ENCODE measurements around the gene RHBDD3. TPM values are rescaled to one million over a fixed set of nuclear protein-coding genes. Genes with fewer than 3 reads are reported as not detected.
A peak's percentile ranks its signal among the peaks of the same experiment; 100 is the strongest.
"Not testable (repeated sequence)": the region's sequence is repeated elsewhere in the genome, so short reads cannot be mapped to it uniquely, and the experiment has no call there.

RHBDD3 gene
- total RNA-seq, 8 experiments from 2014 or later = 32.4 to 65.1 (median 42.0) TPM

- peak; percentile 74 to 96 (median 83) for ATAC-seq (replicated peaks in 6 of 8)
- 14 to 63% (median 50%) methylated on average over 1 to 6 of the region's 16 CpGs; no CpG with 5 or more reads in 5 of the 10 experiments for WGBS, 10 experiments
- in situ Hi-C loops (cut with MboI; ENCODE audit: low pct_unique_long_range_greater_than_20kb in 2 of 9, low sequenced_read_pairs in 9 of 9, unreplicated experiment in 9 of 9) = no loop called here
- Histone ChIP-seq H3K27ac (no peak overlapping the region), H3K4me3 (no peak overlapping the region), H3K4me1 (replicated peaks in 1 of 2) (peaks cover 3 to 10% of the 10 kb centered on the region in 2 donors)
These were observed 42.2 kb downstream of the RHBDD3 start for GRCh38 chr22:29225422-29226090.

GRCh38 chr22:29224859-29225410 is 42.8 kb downstream of the RHBDD3 start:
- 33 to 100% methylated on average over 1 to 6 of the region's 7 CpGs; no CpG with 5 or more reads in 8 of the 10 experiments for WGBS, 10 experiments
- Histone ChIP-seq H3K27ac (no peak overlapping the region), H3K4me1 (replicated peaks in 1 of 2) (peaks cover 3 to 10% of the 10 kb centered on the region in 2 donors), H3K4me3 (no peak overlapping the region)
- peak in 1 of 8 experiments; percentile 4 for ATAC-seq (replicated peaks in 6 of 8)
- in situ Hi-C loops (cut with MboI; ENCODE audit: low pct_unique_long_range_greater_than_20kb in 2 of 9, low sequenced_read_pairs in 9 of 9, unreplicated experiment in 9 of 9) = no loop called here

- peaks cover 3 to 10% of the 10 kb centered on the region in 2 donors for H3K4me1 ChIP-seq (replicated peaks in 1 of 2)
- H3K4me3 ChIP-seq = no peak overlapping the region
- H3K27ac ChIP-seq = no peak overlapping the region
- no peak for ATAC-seq (replicated peaks in 6 of 8)
- in situ Hi-C loops (cut with MboI; ENCODE audit: low pct_unique_long_range_greater_than_20kb in 2 of 9, low sequenced_read_pairs in 9 of 9, unreplicated experiment in 9 of 9) = no loop called here
- 13 to 100% (median 56%) methylated on average over 2 to 4 of the region's 19 CpGs; no CpG with 5 or more reads in 6 of the 10 experiments for WGBS, 10 experiments
These were observed 43.5 kb downstream of the RHBDD3 start for GRCh38 chr22:29224121-29224858.

GRCh38 chr22:29219881-29220670 is 47.7 kb downstream of the RHBDD3 start:
- Histone ChIP-seq H3K4me1 (replicated peaks in 1 of 2) (peaks cover 0 to 1% of the 10 kb centered on the region in 2 donors), H3K27ac (no peak overlapping the region), H3K4me3 (no peak overlapping the region)
- 51 to 83% (median 81%) methylated on average over 1 to 3 of the region's 14 CpGs; no CpG with 5 or more reads in 5 of the 10 experiments for WGBS, 10 experiments
- in situ Hi-C loops (cut with MboI; ENCODE audit: low pct_unique_long_range_greater_than_20kb in 2 of 9, low sequenced_read_pairs in 9 of 9, unreplicated experiment in 9 of 9) = no loop called here
- ATAC-seq (replicated peaks in 6 of 8) = peak in 2 of 8 experiments; percentile 13 to 50

GRCh38 chr22:29219409-29219782 is 48.4 kb downstream of the RHBDD3 start:
- H3K27ac ChIP-seq; H3K4me1 ChIP-seq (replicated peaks in 1 of 2); H3K4me3 ChIP-seq; in situ Hi-C loops (cut with MboI; ENCODE audit: low pct_unique_long_range_greater_than_20kb in 2 of 9, low sequenced_read_pairs in 9 of 9, unreplicated experiment in 9 of 9); ATAC-seq (replicated peaks in 6 of 8): not testable (repeated sequence)
- WGBS, 10 experiments = 0 to 100% (median 20%) methylated on average over 2 of the region's 2 CpGs; no CpG with 5 or more reads in 7 of the 10 experiments

DNA sequence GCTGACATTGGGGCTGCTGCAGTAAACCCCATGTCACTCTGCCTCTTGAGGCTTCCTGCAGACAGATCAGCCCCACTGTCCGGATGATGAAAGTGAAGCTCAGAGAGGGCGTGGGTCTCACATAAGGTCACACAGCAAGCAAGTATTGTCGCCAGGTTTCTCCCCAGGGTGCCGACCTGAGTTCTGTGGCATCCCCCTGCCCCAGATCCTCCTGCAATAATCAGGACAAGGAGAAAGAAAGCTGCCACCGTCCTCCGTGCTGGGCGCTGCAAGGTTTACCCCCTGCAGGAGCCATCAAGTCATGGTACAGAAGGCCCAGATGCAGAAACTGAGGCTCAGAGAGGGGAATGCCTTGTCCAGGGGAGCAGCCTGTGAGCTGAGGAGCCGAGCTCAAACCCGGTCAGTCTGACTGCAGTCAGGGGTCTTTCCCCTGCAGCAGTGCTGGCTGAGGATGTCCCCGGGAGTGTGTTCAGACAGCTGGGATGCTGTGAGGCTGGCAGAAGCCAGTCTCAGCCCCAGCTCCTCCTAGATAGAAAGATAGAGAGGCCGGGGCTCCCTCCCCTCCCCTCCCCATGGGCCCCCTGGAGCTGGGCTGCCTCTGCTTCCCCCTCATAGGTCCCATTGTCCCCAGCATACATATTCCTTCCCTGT is 48.9 kb downstream of the RHBDD3 start:
- Histone ChIP-seq H3K4me1 (replicated peaks in 1 of 2) (no peaks in the 10 kb centered on the region), H3K4me3 (no peak overlapping the region), H3K27ac (no peak overlapping the region)
- in situ Hi-C loops (cut with MboI; ENCODE audit: low pct_unique_long_range_greater_than_20kb in 2 of 9, low sequenced_read_pairs in 9 of 9, unreplicated experiment in 9 of 9) = no loop called here
- 60 to 98% (median 92%) methylated on average over 3 to 6 of the region's 11 CpGs; no CpG with 5 or more reads in 5 of the 10 experiments for WGBS, 10 experiments
- no peak for ATAC-seq (replicated peaks in 6 of 8)

DNA sequence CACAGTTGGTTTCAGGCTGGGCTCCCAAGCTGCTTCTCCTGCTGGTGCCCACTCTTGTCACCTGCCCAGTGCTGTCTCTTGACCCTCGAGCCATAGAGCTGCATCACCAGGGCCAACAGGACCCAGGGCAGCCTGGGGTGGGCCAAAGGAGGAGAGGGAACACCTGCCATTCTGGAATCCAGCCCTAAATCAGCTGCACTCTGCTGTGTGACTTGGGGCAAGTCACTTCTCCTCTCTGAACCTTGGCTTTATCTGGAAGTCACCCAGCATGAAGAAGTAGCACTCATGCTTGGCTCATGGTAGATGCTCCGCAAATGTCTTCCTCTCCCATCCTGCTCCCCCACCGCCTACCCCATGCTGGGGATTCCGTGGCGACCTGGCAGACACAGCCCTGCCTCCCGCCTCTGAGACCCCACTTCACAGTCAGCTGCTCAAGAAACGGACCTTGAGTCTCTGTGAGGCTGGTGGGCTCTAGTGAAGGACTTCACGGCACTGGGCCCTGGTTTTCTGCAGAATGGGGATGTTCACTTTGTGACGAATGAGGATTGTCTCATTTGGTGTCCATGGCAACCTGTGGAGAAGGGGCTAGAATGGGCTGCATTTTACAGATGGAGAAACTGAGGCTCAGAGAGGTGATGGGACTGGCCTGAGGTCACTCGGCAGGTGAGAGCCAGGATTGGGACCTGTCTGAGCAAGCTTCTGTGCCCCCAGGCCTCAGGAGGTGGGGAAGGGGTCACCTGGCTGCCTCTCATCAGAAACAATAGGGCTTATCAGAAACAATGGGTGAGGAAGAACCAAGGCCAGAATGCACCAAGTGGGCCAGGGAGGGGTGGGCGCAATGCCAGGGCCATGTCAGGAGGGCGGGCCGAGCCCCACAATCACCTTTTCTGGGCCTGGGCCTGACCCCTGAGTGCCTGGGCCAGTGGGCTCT is 49.7 kb downstream of the RHBDD3 start:
- in situ Hi-C loops (cut with MboI; ENCODE audit: low pct_unique_long_range_greater_than_20kb in 2 of 9, low sequenced_read_pairs in 9 of 9, unreplicated experiment in 9 of 9) = no loop called here
- ATAC-seq (replicated peaks in 6 of 8) = no peak
- no peaks in the 10 kb centered on the region for H3K4me1 ChIP-seq (replicated peaks in 1 of 2)
- H3K4me3 ChIP-seq = no peak overlapping the region
- no peak overlapping the region for H3K27ac ChIP-seq
- WGBS, 10 experiments = 13 to 100% (median 77%) methylated on average over 1 to 9 of the region's 13 CpGs; no CpG with 5 or more reads in 1 of the 10 experiments

DNA sequence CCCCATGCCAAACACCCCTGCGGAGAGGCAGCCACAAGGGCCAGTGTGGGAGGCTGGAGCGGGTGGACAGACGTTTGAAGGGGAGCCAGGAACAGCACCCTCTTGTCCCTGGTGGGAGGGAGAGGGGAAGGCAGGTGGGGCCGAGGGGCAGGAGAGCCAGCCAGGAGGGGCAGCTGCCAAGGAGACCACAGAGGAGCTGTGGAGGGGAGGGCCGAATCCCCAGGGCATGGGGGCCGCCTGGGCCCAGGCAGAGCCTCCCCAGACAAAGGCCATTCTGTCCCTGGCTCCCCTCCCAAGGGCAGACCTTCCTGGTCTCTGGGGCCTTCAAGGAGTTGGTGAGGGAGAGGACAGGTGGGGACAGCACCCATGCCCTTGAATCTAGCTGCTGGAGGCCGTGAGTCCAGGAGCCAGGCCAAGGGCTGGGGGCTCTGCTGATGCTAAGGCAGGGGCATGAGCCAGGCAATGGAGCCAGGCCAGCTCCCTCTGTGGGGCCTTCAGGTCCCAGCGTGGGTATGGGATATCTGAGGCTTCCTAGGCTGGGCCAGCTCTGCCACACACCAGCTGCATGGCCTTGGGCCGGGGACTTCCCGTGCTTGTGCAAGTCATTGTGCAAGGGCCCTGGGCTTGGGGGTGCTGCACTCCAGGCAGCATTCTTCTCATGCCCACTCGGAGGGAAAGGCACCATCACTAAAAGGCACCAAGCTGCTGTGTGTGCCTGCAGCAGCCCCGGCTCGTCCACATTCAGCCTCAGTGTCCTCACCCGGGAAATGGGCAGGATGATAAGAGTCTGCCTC is 50.7 kb downstream of the RHBDD3 start:
- in situ Hi-C loops (cut with MboI; ENCODE audit: low pct_unique_long_range_greater_than_20kb in 2 of 9, low sequenced_read_pairs in 9 of 9, unreplicated experiment in 9 of 9) = no loop called here
- Histone ChIP-seq H3K4me3 (no peak overlapping the region), H3K4me1 (replicated peaks in 1 of 2) (no peaks in the 10 kb centered on the region), H3K27ac (no peak overlapping the region)
- WGBS, 10 experiments = 80 to 100% methylated on average over 1 to 5 of the region's 14 CpGs; no CpG with 5 or more reads in 8 of the 10 experiments
- peak in 5 of 8 experiments; percentile 18 to 85 (median 79) for ATAC-seq (replicated peaks in 6 of 8)

DNA sequence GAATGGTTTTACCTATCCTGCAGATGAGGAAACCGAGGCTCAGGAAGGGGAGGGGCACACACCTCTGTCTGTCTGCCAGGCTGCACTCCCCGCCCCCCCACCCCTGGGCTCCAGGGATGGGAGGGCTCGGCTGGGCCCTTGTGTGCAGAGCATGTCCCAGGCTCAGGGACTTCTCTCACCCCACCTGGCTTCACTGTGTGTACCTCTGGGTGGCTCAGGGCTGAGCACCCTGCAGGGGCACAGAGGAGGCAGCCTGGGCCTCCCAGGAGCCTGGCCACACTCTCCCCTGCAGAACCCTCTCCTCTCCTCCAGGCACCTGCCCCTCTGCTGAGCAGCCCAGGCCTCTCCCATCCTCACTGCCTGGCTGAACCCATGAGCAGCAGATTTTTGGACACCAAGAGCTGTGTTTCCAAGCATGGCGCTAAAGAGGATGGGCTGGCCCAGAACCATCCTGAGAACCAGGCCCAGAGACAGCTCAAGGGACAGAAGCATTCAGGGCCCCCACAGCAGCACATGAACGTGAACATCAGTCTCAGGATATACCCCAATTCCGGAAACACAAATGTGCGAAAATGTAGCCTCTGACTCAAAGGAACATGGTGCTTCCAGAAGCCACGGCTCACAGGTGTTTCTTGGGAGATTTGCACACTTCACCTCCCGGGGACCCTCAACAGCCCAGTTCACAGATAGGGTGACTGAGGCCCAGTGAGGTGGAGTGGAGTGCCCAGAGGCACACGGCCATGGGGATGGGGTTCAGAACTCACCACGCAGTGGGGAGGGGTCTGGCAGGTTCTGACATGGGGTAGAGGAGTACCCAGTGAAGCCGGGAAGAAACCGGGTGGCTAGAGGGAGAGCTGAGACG is 51.5 kb downstream of the RHBDD3 start:
- in situ Hi-C loops (cut with MboI; ENCODE audit: low pct_unique_long_range_greater_than_20kb in 2 of 9, low sequenced_read_pairs in 9 of 9, unreplicated experiment in 9 of 9) = no loop called here
- H3K4me1 ChIP-seq (replicated peaks in 1 of 2) = no peaks in the 10 kb centered on the region
- WGBS, 10 experiments = 35 to 97% (median 78%) methylated on average over 2 to 6 of the region's 14 CpGs; no CpG with 5 or more reads in 6 of the 10 experiments
- no peak overlapping the region for H3K27ac ChIP-seq
- no peak overlapping the region for H3K4me3 ChIP-seq
- ATAC-seq (replicated peaks in 6 of 8) = peak in 1 of 8 experiments; percentile 14

GRCh38 chr22:29215012-29215860 is 52.5 kb downstream of the RHBDD3 start:
- Histone ChIP-seq H3K27ac (no peak overlapping the region), H3K4me1 (replicated peaks in 1 of 2) (no peaks in the 10 kb centered on the region), H3K4me3 (no peak overlapping the region)
- in situ Hi-C loops (cut with MboI; ENCODE audit: low pct_unique_long_range_greater_than_20kb in 2 of 9, low sequenced_read_pairs in 9 of 9, unreplicated experiment in 9 of 9) = no loop called here
- WGBS, 10 experiments = 40 to 100% (median 93%) methylated on average over 1 to 3 of the region's 14 CpGs; no CpG with 5 or more reads in 3 of the 10 experiments
- ATAC-seq (replicated peaks in 6 of 8) = no peak

Measured in motor neuron (in vitro differentiated cells).